Suppressor macrophage (primary cell): ENCODE data around the gene KRT1.
"Not testable (repeated sequence)": the region's sequence is repeated elsewhere in the genome, so short reads cannot be mapped to it uniquely, and the experiment has no call there.

Experiments
- DNase-seq, 4 experiments: peaks; one replicate each; pipeline ENCODE4 v3.0.0-alpha.2; 2020 to 2022

KRT1 gene

DNA sequence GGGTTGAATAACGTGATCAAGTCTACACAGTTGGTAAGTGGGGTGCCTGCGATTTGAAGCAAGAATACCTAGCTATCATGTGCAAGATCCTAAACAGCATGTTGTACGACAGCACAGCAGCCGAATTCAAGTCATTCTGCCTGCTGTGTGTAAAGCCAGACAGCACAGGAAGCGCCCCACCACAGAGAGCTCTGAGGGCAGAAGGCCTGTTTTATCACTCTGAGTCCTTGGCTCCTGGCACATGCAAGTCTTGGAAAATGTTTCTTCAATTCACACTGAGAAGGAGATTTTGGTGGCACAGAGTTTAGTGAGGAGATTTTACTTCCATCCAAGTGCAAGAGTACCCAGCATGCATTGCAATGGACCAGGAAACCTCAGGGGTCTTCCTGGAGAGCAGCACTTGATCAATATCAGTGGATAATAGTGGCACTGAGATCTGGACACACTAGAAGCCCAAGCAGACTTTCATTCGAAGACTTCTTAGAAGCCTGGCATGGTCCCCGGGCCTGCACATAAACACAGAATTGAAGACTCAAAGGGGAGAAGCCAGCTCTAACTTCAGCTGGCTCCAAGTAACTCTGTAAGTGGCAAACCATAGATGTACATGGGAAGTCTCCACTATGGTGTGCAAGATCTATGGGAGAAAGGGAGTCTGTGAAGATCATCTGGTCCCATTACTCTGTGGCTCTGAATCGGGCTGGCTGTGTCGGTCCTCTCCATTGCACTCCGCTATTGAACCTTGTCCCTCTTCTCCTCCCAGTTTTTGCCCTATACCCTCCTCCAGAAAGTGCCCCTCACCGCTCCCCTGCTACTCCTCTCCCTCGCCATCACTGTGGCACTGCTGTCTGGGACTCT, 1.5 kb upstream of the KRT1 start:
- no peak for DNase-seq

DNA sequence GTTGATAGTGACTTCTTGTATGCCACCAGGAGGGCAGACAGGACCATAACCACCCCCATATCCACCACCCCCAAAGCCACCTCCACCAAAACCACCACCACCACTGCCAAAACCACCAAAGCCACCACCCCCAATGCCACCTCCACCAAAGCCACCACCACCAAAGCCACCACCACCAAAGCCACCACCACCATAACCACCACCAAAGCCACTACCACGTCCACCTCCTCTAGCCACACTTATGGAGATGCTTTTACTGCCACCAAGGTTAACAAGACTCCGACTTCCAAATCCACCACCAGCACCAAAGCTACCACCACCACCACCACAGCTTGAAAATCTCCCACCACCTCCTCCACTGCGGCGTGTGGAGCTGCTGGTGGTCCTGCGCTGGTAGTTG, 332 bp downstream of the KRT1 start:
- DNase-seq: no peak

DNA sequence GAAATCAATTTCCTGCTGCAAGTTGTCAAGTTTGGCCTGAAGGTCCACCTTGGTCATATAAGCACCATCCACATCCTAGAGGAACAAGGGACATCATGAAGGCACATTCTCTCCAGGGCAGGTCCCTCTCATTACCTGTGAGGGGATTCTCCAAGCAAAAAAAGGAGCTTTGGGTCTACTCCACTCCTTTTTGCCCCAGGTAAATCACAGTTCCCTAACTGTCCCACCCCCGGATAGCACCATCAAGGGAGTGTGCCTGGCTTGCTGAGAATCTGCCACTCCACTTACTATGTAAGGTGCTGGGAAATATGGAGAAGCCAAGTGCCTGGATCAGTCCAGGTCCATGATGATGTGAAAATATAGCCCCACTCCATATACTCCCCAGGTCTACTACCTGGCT, 2.5 kb downstream of the KRT1 start:
- DNase-seq: no peak

DNA sequence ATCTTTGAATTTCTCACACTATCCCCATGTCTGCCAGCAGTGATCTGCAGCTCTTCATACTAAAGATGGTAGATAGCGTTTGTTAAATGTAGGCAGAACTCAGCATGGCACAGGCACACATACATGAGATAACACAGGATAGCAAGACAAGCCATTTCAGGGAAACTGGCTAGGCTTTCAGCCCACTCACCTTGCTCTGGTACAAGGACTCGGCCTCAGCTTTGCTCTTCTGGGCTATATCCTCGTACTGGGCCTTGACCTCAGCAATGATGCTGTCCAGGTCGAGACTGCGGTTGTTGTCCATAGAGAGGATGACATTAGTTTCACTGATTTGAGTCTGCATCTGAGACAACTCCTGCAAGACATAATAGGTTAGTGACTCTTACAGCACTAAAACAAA, 3.1 kb downstream of the KRT1 start:
- DNase-seq: no peak

DNA sequence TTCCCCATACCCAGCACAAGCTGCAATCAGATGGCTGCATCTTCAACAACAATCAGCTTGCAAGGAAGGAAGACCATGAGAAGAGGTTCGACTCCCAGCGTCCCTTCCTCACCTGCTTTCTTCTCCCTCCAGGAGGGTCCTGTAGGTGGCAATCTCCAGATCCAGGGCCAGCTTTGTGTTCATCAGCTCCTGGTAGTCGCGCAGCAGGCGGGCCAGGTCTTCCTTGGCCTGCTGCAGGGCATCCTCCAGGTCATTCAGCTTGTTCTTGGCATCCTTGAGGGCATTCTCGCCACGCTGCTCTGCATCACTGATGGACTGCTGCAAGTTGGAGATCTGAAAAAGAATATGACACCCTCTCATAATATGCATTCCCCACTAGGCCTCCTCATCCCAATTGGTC, 4.0 kb downstream of the KRT1 start:
- no peak for DNase-seq

DNA sequence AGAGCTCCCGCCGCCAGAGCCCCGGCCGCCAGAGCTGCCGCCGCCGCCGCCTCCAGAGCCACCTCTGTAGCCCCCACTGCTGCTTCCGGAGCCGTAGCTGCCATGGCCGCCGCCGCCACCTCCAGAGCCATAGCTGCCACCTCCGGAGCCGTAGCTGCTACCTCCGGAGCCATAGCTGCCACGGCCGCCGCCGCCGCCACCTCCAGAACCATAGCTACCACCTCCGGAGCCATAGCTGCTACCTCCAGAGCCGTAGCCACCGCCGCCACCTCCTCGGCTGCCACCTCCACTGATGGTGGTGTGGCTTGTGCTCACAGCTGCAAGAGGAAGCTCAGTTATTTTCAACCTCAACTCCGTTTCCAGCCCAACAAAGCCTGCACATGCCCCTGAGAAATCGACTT, 4.9 kb downstream of the KRT1 start:
- DNase-seq: no peak

DNA sequence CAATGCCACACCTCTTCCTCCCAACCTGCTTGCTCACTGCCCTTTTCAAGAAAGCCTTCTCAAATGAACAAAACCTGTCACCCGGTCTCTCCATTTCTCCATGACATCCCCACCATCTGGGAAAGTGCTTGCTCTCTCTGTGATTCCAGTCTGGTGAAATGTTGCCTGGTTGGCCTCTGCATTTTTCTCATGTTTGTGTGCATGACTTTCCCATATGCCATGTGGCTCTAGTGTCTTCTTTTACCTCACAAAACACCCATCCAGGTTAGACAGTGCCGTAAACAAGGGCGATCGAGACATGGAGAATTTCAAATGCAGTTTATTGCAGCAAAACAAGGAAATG, 5.8 kb downstream of the KRT1 start:
- no peak for DNase-seq

DNA sequence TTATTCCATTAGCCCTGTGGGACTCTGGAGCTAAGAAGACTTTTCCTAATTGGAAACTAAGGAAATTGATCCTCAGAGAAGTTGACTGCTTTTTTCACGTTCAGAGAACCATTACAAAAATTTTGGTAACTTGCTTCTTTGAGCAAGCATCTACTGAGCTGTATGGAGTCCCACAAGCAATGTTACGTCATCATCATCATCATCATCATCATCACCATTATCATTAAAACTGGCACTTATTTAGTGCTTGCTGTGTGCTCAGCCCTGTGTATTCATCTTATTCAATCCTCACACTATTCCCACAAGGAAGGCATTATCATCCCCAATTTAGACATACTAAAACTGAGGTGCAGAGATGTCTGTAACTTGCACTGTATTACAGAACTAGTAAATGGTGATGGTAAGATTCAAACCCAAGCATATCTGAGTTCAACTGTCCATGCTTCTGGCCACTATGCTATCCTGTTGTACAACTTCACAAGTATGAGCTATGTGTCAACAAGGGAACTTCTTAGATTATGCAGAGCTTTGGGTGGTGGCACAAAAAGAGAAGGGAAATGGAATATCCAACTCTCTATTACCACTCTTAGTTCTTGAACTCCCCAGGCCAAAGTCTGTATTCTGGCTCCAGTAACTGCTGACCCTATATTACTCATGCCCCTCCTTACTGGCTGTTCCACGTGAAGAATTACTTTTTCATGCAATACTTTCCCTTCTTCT, 6.3 kb downstream of the KRT1 start:
- DNase-seq: no peak

DNA sequence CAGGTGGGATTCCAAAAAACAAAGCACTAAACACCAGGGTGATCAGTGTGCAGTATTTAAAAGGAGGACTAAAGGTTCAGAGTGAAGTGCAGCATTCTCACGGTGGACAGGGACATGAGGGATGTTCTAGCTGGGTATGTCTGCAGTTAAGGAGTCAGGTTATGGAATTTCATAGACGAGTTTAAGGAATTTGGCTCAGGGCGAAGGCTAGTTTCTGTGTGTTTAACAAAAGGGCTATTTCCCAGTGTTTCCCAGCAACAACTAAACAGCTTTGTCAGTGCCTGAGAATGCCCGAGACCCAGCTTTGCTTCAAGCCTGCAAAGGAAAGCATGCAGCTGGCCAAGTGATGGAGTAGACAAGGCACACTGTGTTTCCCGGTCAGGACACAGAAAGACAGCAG, 7.0 kb downstream of the KRT1 start:
- no peak for DNase-seq

DNA sequence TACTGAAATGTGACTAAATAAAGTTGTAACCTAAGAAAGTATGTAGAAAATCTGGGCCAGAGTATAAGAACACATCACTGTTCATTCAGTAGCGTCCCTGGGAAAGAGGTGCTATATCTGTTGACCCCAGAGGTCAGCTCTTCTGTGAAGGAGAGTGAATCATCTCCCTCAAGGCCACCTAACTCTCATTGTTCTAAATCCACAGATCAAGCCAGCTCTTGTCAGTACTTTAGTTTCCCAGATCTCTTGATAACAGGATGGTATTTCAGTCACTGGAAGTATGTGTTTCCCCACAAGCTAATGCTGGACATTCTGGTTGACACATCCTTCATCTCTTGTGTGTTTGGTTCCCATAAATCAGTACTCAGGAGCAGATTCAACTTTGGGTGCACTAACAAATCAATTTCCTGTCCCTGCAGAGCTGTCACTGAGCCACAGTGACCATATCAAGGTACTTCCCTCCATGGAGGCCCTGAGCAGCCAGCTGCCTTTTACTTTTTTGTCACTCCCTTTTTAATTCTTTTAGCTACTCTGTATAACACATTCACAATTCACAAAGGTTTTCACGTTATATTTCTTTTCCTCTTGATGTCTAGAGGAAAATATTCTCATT, 7.8 kb downstream of the KRT1 start:
- DNase-seq: no peak

DNA sequence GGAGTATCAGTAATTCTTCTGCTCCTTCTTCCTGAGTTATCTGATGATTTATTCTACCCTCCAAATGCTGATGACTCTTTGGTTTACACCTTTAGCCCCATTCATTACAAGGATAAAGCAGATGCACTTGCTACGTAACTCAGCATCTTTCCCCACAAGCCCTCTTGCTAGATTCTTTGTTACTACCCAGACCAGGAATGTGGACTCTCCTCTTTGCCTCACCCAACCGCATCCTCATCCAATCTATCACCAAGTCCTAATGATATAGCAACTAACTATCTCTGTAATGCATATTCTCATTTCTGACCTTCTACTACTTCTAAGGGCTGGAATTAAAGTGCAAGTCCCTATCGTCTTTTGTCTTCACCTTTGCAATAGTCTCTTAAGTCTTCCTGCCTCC, 9.2 kb downstream of the KRT1 start:
- no peak for DNase-seq

DNA sequence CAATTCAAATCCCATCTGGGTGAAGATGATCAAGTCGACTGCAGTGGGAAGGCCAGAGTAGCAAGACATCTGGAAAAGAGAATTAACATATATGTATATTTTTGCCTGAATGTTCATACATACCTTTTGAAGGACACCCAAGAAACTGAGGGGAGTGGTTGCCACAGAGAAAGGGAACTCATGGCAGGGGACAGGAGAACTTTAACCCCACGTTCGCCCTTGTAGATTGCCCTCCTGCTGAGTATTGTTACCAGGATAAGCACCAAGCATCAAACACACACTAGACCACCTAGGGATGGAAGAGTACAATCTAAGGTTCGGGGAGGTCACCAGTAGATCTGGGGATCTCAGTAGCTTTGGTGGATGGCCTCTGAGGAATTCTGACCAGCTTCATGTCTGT, 9.7 kb downstream of the KRT1 start:
- DNase-seq: no peak

DNA sequence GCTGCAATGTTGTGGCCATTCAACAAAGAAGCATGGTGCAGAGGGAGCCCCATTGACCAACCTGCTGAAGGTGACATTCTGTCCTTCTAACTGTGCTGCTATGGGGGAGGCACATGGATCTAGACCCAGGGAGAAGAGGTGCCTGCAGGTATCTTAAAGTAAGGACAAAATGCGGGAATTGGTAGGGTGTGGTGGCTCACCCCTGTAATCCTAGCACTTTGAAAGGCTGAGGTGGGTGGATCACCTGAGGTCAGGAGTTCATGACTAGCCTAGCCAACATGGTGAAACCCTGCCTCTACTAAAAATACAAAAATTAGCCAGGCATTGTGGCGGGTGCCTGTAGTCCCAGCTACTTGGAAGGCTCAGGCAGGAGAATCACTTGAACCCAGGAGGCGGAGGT, 10.3 kb downstream of the KRT1 start:
- DNase-seq: not testable (repeated sequence)

DNA sequence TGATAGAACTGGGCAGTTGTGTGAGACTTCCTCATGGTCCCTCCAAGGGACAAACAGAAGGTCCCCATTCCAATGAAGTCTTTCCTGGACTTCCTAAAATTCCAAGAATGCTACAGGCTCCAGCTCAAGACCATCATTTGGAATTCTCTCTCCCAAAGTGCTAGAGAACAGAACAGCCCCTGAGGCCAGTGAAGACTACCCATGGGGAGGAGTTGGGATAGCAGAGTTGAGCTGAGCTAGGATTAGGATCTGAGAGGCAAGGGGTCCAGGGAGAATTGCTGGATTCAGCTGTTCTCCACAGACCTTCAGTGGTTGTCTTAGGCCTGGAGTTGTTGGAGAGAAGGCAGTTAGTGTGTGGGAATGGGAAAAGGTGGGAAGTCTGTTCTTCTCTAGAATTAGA, 10.8 kb downstream of the KRT1 start:
- no peak for DNase-seq

DNA sequence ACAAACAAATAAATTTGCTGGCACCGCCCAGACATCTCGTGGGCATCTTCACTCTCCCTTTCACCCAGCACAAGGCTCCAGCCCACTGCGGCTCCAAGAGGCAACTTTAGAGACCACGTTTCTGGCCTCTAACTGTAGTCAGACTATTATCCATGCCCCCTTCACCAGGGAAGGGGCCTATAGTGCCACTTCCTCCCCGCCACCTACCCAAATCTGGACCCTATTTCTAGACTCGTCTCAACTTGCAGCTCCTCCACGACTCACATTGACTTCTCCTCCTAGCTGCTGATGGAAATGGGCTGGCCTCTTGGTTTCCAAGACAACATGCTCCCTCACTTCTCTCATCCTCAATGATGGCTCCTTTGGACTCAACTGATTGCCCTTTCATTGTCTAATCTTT, 12.3 kb downstream of the KRT1 start:
- DNase-seq: no peak

DNA sequence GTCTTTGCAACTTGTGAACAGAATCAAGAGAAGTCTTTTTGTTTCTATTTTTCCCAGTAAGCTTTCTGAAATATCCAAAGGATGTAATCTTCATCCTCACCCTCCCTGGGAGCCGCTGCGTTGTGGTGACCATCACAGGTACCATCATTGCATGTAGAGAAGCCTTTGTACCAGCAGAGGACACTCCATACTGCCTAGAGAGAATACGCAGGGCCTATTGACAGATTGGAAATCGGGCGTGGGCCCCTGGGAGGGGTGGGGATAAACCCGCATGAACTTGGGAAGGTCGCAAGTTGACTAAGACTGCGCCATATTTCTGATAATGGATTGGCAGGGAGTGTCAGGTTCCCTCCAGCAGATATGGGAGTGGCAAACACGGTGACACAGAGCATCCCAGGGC, 12.7 kb downstream of the KRT1 start:
- no peak for DNase-seq

DNA sequence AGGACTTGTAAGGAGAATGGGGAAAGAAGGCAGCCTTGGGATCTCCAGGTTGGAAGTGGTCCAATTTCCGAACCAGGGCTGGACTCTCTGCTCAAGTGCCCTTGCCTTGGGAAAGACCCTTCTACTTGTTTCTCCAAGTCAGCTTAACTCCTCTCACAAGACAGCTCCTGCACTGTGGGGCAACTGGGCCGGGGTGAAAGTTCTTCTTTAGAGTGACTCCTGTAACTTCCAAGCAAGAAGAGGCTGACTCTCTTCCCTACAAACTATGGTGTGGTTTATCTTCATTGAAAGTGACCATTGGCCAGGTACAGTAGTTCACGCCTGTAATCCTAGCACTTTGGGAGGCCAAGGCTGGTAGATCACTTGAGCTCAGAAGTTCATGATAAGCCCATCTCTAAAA, 13.7 kb downstream of the KRT1 start:
- DNase-seq: no peak

DNA sequence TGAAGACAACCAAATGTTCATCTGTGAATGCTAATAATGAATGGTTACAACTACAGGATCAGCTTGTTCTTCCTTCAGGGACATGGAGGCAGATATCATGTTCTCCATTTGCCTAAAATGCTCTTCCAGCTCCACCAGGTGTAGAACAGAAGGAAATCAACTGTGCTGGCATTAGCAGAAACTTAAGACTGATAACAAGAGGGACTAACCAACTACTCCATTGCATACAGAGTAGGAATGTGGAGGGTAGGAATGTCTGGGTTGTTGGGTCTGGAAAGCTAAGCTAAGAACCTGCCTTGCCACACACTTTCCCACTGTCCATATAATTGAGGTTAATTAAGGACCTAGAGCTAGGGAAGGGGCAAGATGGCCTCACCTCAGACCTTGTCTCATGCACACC, 16.8 kb downstream of the KRT1 start:
- no peak for DNase-seq

DNA sequence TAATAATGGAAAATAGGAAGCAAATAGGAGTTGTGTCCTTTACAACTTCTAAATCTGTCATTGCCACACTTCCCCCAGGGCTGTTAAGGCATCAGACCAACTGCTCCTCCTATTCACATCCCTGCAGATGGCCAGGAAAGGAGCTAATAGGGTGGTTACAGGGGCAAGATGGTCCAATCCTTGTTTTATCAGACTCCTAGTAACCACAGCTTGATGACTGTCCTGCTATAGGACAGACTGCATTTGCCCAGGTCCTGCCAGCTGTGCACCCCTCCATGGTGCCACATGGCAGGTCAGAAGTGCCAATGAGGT, 17.3 kb downstream of the KRT1 start:
- DNase-seq: no peak

DNA sequence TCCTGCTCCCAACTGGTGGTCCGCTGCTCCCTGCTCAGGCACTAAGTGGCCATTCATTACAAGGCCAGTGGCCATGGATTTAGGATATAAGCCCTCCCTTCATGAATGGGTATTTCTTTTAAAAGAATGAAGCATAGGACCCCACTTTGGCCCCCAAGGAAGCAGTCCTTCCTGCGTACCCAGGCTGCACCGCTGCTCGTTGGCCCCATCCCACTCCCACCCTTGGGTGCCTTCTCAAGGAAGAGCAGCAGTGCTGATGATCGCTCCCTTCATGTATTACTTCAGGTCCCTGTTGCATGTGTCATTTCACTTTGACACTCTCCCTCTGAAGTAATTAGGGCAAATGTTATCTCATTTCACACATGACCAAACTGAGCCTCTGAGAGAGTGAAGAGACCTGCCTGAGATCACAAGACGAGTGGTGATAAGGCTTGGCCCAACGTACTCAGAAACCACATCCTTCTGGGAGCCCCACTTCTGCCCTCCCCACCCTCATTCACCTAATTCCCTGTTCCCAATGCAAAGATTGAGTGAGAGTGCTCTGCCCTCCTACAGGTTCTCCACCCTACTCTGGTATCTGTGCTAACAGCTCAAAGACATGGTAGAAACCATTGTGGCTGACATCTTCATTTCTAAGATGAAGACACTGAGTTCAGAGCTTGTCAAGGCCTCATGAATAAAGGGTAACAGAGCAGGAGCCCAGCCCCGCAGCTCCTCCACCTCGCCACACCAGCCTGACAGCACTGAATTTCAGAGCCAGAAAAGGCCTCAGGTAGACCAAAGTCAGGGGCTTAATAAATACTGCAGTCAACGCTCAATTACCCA, 17.9 kb downstream of the KRT1 start:
- peak in 1 of 4 experiments; percentile 6 for DNase-seq

DNA sequence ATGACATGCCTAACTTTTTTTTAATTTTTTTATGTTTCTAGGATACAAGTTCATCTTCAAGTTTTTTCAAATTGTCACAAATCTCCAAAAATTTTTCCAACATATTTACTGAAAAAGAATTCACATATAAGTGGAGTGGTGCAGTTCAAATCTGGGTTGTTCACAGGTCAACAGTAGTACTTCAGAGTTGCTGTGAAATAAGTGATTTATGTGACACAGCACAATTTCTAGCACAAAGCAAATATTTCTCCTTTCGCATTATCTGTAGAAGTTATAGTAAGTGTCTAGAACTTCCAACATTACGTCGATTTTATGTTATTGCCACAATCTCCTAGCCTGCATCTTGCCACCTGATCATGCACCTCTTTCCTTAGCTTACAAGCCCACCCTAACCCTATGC, 18.5 kb downstream of the KRT1 start:
- DNase-seq: no peak

DNA sequence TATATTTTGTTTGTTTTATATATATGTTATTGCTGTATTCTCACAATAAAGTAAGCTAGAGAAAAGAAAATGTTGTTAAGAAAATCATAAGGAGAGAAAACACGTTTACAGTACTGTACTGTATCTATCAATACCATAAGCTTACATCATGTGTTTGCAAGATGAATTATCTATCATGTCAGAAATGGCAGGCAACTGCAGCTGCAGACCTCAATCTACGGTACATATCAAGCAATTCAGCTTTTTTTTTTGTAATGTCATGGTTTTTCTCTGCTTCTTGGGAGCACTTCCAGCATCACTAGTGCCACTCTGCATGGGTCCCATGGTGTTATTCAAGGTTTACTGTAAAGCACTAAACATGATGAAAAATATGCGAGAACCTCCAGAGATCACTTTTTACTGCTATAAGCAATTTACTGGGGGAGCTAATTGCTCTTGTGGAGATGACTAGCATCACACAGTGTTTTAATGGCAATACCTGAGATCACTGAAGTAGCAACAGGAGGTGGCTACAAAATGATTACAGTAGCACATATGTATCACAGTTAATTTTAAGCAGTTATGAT, 19.2 kb downstream of the KRT1 start:
- DNase-seq: no peak

DNA sequence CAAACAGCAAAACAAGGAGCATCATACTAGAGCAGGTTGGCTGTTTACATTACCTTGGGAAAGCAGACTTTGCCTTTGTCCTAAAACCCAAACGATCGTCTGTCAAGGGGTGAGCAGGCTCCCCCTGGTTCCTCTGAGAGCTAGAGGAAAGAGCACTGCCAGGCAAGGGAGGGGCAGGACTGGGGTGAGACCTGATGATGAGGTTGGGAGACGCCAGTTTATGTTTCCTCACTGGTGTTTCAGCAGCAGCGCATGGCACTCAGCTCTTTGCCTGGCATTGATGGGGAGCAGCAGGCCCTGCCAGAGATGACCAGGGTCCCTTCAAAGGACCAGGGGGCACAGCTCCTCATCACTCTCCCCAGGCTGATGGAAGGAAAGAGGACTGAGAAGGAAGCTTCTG, 20.3 kb downstream of the KRT1 start:
- no peak for DNase-seq
